ENCODE measurements around the gene MRGPRX1. TPM values are rescaled to one million over a fixed set of nuclear protein-coding genes. Genes with fewer than 3 reads are reported as not detected.

Gene MRGPRX1
- total and polyA plus RNA-seq, 2 of the 13 experiments (the other 11 are each of a cell fraction or from before 2014, with no cell fraction given), result not detected

GRCh38 chr11:18907391-18907790 is 31.8 kb downstream of the MRGPRX1 start:
- POLR2A ChIA-PET, result no interaction called here
- Histone ChIP-seq H4K20me1 (ENCODE audit: insufficient read depth, low read length) (no peaks in the 10 kb centered on the region), H2AFZ (ENCODE audit: low read length) (no peak overlapping the region), H3K79me2 (ENCODE audit: insufficient read depth, low read length) (no peaks in the 10 kb centered on the region), H3K4me1 (ENCODE audit: insufficient read depth, low read length) (no peaks in the 10 kb centered on the region), H3K4me2 (ENCODE audit: low read depth, low read length) (no peak overlapping the region), H3K9me3 (ENCODE audit: low read length) (no peaks in the 10 kb centered on the region), H3K27me3 (ENCODE audit: control insufficient read depth in 1 of 2, insufficient read depth in 2 of 2, low read length in 2 of 2) (peaks cover 1 to 40% of the 10 kb centered on the region in 2 experiments), H3K36me3 (replicated peaks in 1 of 2; ENCODE audit: control insufficient read depth in 1 of 2, insufficient read depth in 2 of 2, low read length in 2 of 2) (no peaks in the 10 kb centered on the region), H3K27ac (ENCODE audit: extremely low read length, insufficient read depth, low read length) (no peak overlapping the region), H3K4me3 (replicated peaks in 1 of 3; ENCODE audit: insufficient read depth in 1 of 3, low read depth in 2 of 3, low read length in 3 of 3) (no peak overlapping the region), H3K9ac (ENCODE audit: insufficient read depth, low read depth, low read length) (no peak overlapping the region)
- CTCF ChIA-PET (ENCODE audit: low intra/inter-chr PET ratio, low total read pairs), result no interaction called here
- BruUV-seq (replicated peaks), result no TSS peak
- no peak for TF ChIP-seq POLR2AphosphoS5 (IDR thresholded peaks at IDR 0.05; ENCODE audit: low read depth, low read length)
- no peak for TF ChIP-seq CAMTA2 (CRISPR knock-in tag; IDR thresholded peaks at IDR 0.05; ENCODE audit: borderline replicate concordance)
- no peak for TF ChIP-seq TEAD3 (CRISPR knock-in tag; optimal IDR thresholded peaks at IDR 0.05; ENCODE audit: borderline replicate concordance)
- no peak for TF ChIP-seq TGIF2 (CRISPR knock-in tag; IDR thresholded peaks at IDR 0.05)
- TF ChIP-seq ZNF678 (CRISPR knock-in tag; IDR thresholded peaks at IDR 0.05), result no peak
- no peak for TF ChIP-seq KLF13 (CRISPR knock-in tag; IDR thresholded peaks at IDR 0.05)
- TF ChIP-seq ZNF331 (CRISPR knock-in tag; IDR thresholded peaks at IDR 0.05), result no peak
- no peak for TF ChIP-seq PITX1 (CRISPR knock-in tag; IDR thresholded peaks at IDR 0.05)
- TF ChIP-seq ZNF670 (CRISPR knock-in tag; IDR thresholded peaks at IDR 0.05; ENCODE audit: borderline replicate concordance), result no peak
- no peak for TF ChIP-seq SAFB2 (CRISPR knock-in tag; IDR thresholded peaks at IDR 0.05; ENCODE audit: borderline replicate concordance, low read depth)
- TF ChIP-seq ZNF275 (CRISPR knock-in tag; IDR thresholded peaks at IDR 0.05; ENCODE audit: borderline replicate concordance), result no peak
- no peak for TF ChIP-seq POLR2AphosphoS2 (IDR thresholded peaks at IDR 0.05; ENCODE audit: low read depth, low read length)
- no peak for TF ChIP-seq ZKSCAN8 (CRISPR knock-in tag; IDR thresholded peaks at IDR 0.05; ENCODE audit: borderline replicate concordance)
- no peak for TF ChIP-seq ELF4 (CRISPR knock-in tag; IDR thresholded peaks at IDR 0.05; ENCODE audit: borderline replicate concordance)
- no peak for TF ChIP-seq ZNF75D (CRISPR knock-in tag; IDR thresholded peaks at IDR 0.05; ENCODE audit: borderline replicate concordance)
- no peak for TF ChIP-seq ZFY (CRISPR knock-in tag; IDR thresholded peaks at IDR 0.05)
- no peak for TF ChIP-seq NBN (conservative IDR thresholded peaks at IDR 0.05)
- TF ChIP-seq ZNF33A (CRISPR knock-in tag; IDR thresholded peaks at IDR 0.05; ENCODE audit: borderline replicate concordance), result no peak
- ATAC-seq, result no peak
- in situ Hi-C loops (cut with HindIII; ENCODE audit: extremely low pct_ligation_motif_present, low pct_unique_long_range_greater_than_20kb), result no loop called here
- no peak for FAIRE-seq
- intact Hi-C loops (cut with micrococcal nuclease; ENCODE audit: unreplicated experiment), result no loop called here
- 49% methylated on average over 3 of the region's 3 CpGs for WGBS (ENCODE audit: low lambda C conversion rate)
- no peak for DNase-seq (ENCODE audit: low spot score)

Measured in HepG2 (cell line).